A549 (cell line): Measurements from ENCODE around the gene NBEAL2. TPM values are rescaled to one million over a fixed set of nuclear protein-coding genes. Genes with fewer than 3 reads are reported as not detected.
A peak's percentile ranks its signal among the peaks of the same experiment; 100 is the strongest.

Experiments
- ATAC-seq, 2 experiments: fragments of 200-7000 bp in 1 of 2; fragments of >200 bp in 1 of 2; cut with Nextera tagmentation in 1 of 2; cut with Tn5 transposase in 1 of 2; 3 replicates each; pipeline versions ENCODE4 v1.8.0 to v1.9.1; 2018 to 2020; ENCODE audit warnings: mild to moderate bottlenecking in 1 of 2, moderate library complexity in 1 of 2
- CTCF ChIA-PET: fragments of 300-600 bp; sonication (Branson Sonifier 250); formaldehyde crosslinking; extraction: SDS; loops from one replicate; lab custom pipeline; 2021; ENCODE audit warnings: antibody characterized with exemption, inconsistent platforms; lab: Yijun Ruan, JAX
- POLR2A ChIA-PET: fragments of 350-600 bp; formaldehyde crosslinking; extraction: SDS; loops from one replicate; lab custom pipeline; 2021; ENCODE audit warnings: antibody characterized with exemption, inconsistent platforms; lab: Yijun Ruan, JAX
- DNase-seq, 2 experiments: peaks; one replicate each; pipeline versions ENCODE4 v3.0.0 to v3.0.0-alpha.2; 2011 to 2016; ENCODE audit warnings: low read depth in 1 of 2, low spot score in 1 of 2
- FAIRE-seq: peaks from 2 replicates; lab custom pipeline; 2011; peaks lifted over from hg19 to GRCh38; lab: Jason Lieb, UNC
- H3K27ac ChIP-seq, 2 experiments: fragments of >200 bp; sonication (Bioruptor Twin); formaldehyde crosslinking; 3 replicates each; pipeline ENCODE4 v1.5.1; 2016 to 2017
- H3K4me1 ChIP-seq: fragments of >200 bp; sonication (Bioruptor Twin); formaldehyde crosslinking; 3 replicates; pipeline ENCODE4 v1.6.1; 2016
- H3K4me2 ChIP-seq: fragments of >200 bp; sonication (Bioruptor Twin); formaldehyde crosslinking; 3 replicates; pipeline ENCODE4 v1.6.1; 2016
- H3K4me3 ChIP-seq: fragments of >200 bp; sonication (Bioruptor Twin); formaldehyde crosslinking; 3 replicates; pipeline ENCODE4 v1.5.1; 2016
- H3K9me3 ChIP-seq: fragments of >200 bp; sonication (Bioruptor Twin); formaldehyde crosslinking; 3 replicates; pipeline ENCODE4 v1.6.1; 2016
- BHLHE40 ChIP-seq: IDR thresholded peaks from 2 replicates; pipeline ENCODE4 v1.6.1; 2012; ENCODE audit warnings: low read depth, low read length, inconsistent platforms
- CBX2 ChIP-seq: fragments of 200-600 bp; sonication (generic); IDR thresholded peaks from 2 replicates; pipeline ENCODE4 v1.6.1; 2016; ENCODE audit warnings: low read depth, mild to moderate bottlenecking, borderline replicate concordance
- CTCF ChIP-seq: fragments of >200 bp; sonication (Bioruptor Twin); formaldehyde crosslinking; IDR thresholded peaks from 3 replicates; pipeline ENCODE4 v1.5.1; 2016
- FOXS1 ChIP-seq: fragments of 250-450 bp; sonication (Bioruptor Pico); IDR thresholded peaks from 2 replicates; pipeline ENCODE4 v1.5.0; 2020; ENCODE audit warnings: mild to moderate bottlenecking, moderate library complexity
- HES2 ChIP-seq: fragments of >200 bp; sonication (Bioruptor Twin); formaldehyde crosslinking; IDR thresholded peaks from 2 replicates; pipeline ENCODE4 v1.6.1; 2016
- HMGXB4 ChIP-seq: fragments of 250-450 bp; sonication (Bioruptor Pico); IDR thresholded peaks from 2 replicates; pipeline ENCODE4 v1.5.0; 2021; ENCODE audit warnings: mild to moderate bottlenecking, moderate library complexity, borderline replicate concordance
- KDM5A ChIP-seq: fragments of 200-600 bp; sonication (generic); IDR thresholded peaks from 2 replicates; pipeline ENCODE4 v1.6.1; 2016; ENCODE audit warnings: antibody characterized with exemption, mild to moderate bottlenecking
- MAFK ChIP-seq: fragments of 450-650 bp; IDR thresholded peaks from 2 replicates; pipeline ENCODE4 v1.6.1; 2014; ENCODE audit not compliant: partially characterized antibody
- MAX ChIP-seq: IDR thresholded peaks from 2 replicates; pipeline ENCODE4 v1.6.1; 2012
- POLR2AphosphoS2 ChIP-seq: conservative IDR thresholded peaks from 2 replicates; pipeline ENCODE4 v1.6.1; 2012; ENCODE audit warnings: low read length, improper control_type of control experiment, inconsistent platforms
- RAD21 ChIP-seq, 2 experiments: fragments of >200 bp in 1 of 2; sonication (Bioruptor Twin) in 1 of 2; formaldehyde crosslinking in 1 of 2; IDR thresholded peaks in 1 of 2; conservative IDR thresholded peaks in 1 of 2; 2 replicates in 1 of 2; 3 replicates in 1 of 2; pipeline ENCODE4 v1.6.1; 2012 to 2018; ENCODE audit warnings: inconsistent platforms in 1 of 2
- REST ChIP-seq: fragments of 200-600 bp; sonication (generic); IDR thresholded peaks from 2 replicates; pipeline ENCODE4 v1.6.1; 2016; ENCODE audit warnings: antibody characterized with exemption, mild to moderate bottlenecking, moderate library complexity
- RNF2 ChIP-seq: fragments of 200-600 bp; sonication (generic); IDR thresholded peaks from 2 replicates; pipeline ENCODE4 v1.6.1; 2016; ENCODE audit warnings: low read depth, mild to moderate bottlenecking, antibody characterized with exemption, moderate library complexity, borderline replicate concordance
- SMC3 ChIP-seq: fragments of >200 bp; sonication (Bioruptor Twin); formaldehyde crosslinking; IDR thresholded peaks from 3 replicates; pipeline ENCODE4 v1.6.1; 2018; ENCODE audit warnings: inconsistent platforms
- TFCP2L1 ChIP-seq: fragments of 250-450 bp; sonication (Bioruptor Pico); IDR thresholded peaks from 2 replicates; pipeline ENCODE4 v1.5.0; 2021; ENCODE audit warnings: mild to moderate bottlenecking
- USF2 ChIP-seq: fragments of 450-650 bp; IDR thresholded peaks from 2 replicates; pipeline ENCODE4 v1.6.1; 2014; ENCODE audit warnings: antibody characterized with exemption
- ZNF302 ChIP-seq: fragments of 250-450 bp; sonication (Bioruptor Pico); IDR thresholded peaks from 2 replicates; pipeline ENCODE4 v1.9.0; 2021; ENCODE audit warnings: inconsistent platforms, mild to moderate bottlenecking, moderate library complexity
- ZSCAN20 ChIP-seq: fragments of 250-450 bp; sonication (Bioruptor Pico); IDR thresholded peaks from 2 replicates; pipeline ENCODE4 v1.8.0; 2022; ENCODE audit warnings: mild to moderate bottlenecking, moderate library complexity
- WGBS: methylation state at CpG from one replicate; pipeline ENCODE4 v1.1.6; 2017; ENCODE audit errors: missing lambda C conversion rate; 5-methylcytosine and 5-hydroxymethylcytosine counted together
- polyA plus RNA-seq, 4 experiments: library from polyadenylated mRNA; depleted of rRNA in 3 of 4; stranded (reverse); fragments of >200 nt; fragmentation: RNase III in 1 of 4; extraction: RNeasy Plus Mini Kit Qiagen cat#74134 plus additional on column Dnase treatment in 1 of 4; gene quantifications; 2 replicates in 3 of 4; 3 replicates in 1 of 4; pipeline ENCODE4 v1.2.3, GENCODE V29; 2011 to 2017

The NBEAL2 gene
- polyA plus RNA-seq, 2 of the 4 experiments (the other 2 are of a cell fraction): 9.6 to 47.3 TPM

GRCh38 chr3:46997453-46998091 is 18.1 kb downstream of the NBEAL2 start:
- Histone ChIP-seq H3K4me1 (peaks cover 12% of the 10 kb centered on the region), H3K27ac (peak overlapping the region in 1 of 2 experiments; percentile 53; a peak in 2 of 6 replicates), H3K9me3 (no peaks in the 10 kb centered on the region), H3K4me3 (no peak overlapping the region), H3K4me2 (no peak overlapping the region)
- ChIA-PET POLR2A (no interaction called here), CTCF (interaction anchor here (0.8 to 4.8 kb wide), 21 partner anchors 8 to 261 kb away, joined by 3 to 54 read pairs (median 5); partner anchors contain the start of gene NBEAL2)
- WGBS: 91% methylated on average over 11 of the region's 13 CpGs
- peak in 1 of 2 experiments; percentile 4; a peak in 2 of 6 replicates for ATAC-seq
- TF ChIP-seq BHLHE40 (no peak), MAFK (peak; percentile 82), KDM5A (no peak)
- no peak for FAIRE-seq
- DNase-seq: no peak

- 77% methylated on average over 15 of the region's 27 CpGs for WGBS
- CTCF ChIA-PET: interaction anchor here (0.8 to 4.8 kb wide), 27 partner anchors 8 to 296 kb away, joined by 3 to 54 read pairs (median 5); partner anchors contain the start of gene NBEAL2
- peaks cover 12% of the 10 kb centered on the region for H3K4me1 ChIP-seq
- peak overlapping the region in 1 of 2 experiments; percentile 53; a peak in 4 of 6 replicates for H3K27ac ChIP-seq
- H3K4me2 ChIP-seq: no peak overlapping the region
- ATAC-seq: peak; percentile 77 to 91
- no peaks in the 10 kb centered on the region for H3K9me3 ChIP-seq
- POLR2A ChIA-PET: no interaction called here
- DNase-seq: peak; percentile 64 to 69
- no peak for FAIRE-seq
- TF ChIP-seq HMGXB4 (CRISPR knock-in tag) (no peak), SMC3 (peak; percentile 82), POLR2AphosphoS2 (no peak), ZSCAN20 (CRISPR knock-in tag) (no peak), FOXS1 (no peak), ZNF302 (CRISPR knock-in tag) (no peak), RNF2 (no peak), HES2 (no peak), RAD21 (conservative IDR thresholded peaks at IDR 0.05 in 1 of 2, IDR thresholded peaks at IDR 0.05 in 1 of 2) (peak; percentile 80 to 81), MAX (no peak), CBX2 (no peak), KDM5A (no peak), USF2 (no peak), TFCP2L1 (CRISPR knock-in tag) (no peak), REST (no peak), CTCF (peak; percentile 64)
- H3K4me3 ChIP-seq: no peak overlapping the region
Measured at GRCh38 chr3:46998121-46998851, 18.8 kb downstream of the NBEAL2 start.
